Activated T-cell treated with anti-CD3 and anti-CD28 coated beads, Interleukin-2, amount 50 U/mL, for 72 hours (primary cell): ENCODE results near the gene SEMA7A. TPM values are rescaled to one million over a fixed set of nuclear protein-coding genes. Genes with fewer than 3 reads are reported as not detected.
"Not testable (repeated sequence)": the region's sequence is repeated elsewhere in the genome, so short reads cannot be mapped to it uniquely, and the experiment has no call there.

Experiments used
- ATAC-seq, 2 donors: fragments of 150-1000 bp; cut with Tn5 transposase; replicated peaks in 1 of 2; 2 replicates each; pipeline ENCODE4 v1.10.0; 2021; ENCODE audit warnings: moderate library complexity in 2 of 2, mild to moderate bottlenecking in 1 of 2
- DNase-seq, 2 donors: peaks; one replicate each; pipeline ENCODE4 v3.0.0; 2021 to 2022; ENCODE audit warnings: mixed read lengths in 1 of 2
- H3K27ac Mint-ChIP-seq: one replicate; pipeline ENCODE4 v1.8.0; 2022; ENCODE audit warnings: mild to moderate bottlenecking, moderate library complexity, mixed read lengths
- H3K27me3 Mint-ChIP-seq: one replicate; pipeline ENCODE4 v1.8.0; 2022; ENCODE audit warnings: low read depth, mixed read lengths
- H3K36me3 Mint-ChIP-seq, 2 donors: one replicate each; pipeline ENCODE4 v1.8.0; 2022; ENCODE audit warnings: mixed read lengths in 2 of 2, mild to moderate bottlenecking in 1 of 2; ENCODE audit not compliant: insufficient read depth in 2 of 2
- H3K4me1 Mint-ChIP-seq: one replicate; pipeline ENCODE4 v1.8.0; 2022; ENCODE audit warnings: low read depth, mixed read lengths
- H3K4me3 Mint-ChIP-seq, 2 donors: one replicate each; pipeline ENCODE4 v1.8.0; 2022; ENCODE audit warnings: mild to moderate bottlenecking in 2 of 2, mixed read lengths in 2 of 2, moderate library complexity in 2 of 2
- H3K9me3 Mint-ChIP-seq, 2 donors: one replicate each; pipeline ENCODE4 v1.8.0; 2022; ENCODE audit warnings: mixed read lengths in 2 of 2
- total RNA-seq, 2 donors: library from RNA; stranded (reverse); gene quantifications; one replicate each; pipeline ENCODE4 v1.2.3, GENCODE V29; 2022

The SEMA7A gene
- total RNA-seq, 2 donors from 2014 or later: 46.7 to 57.1 TPM

DNA sequence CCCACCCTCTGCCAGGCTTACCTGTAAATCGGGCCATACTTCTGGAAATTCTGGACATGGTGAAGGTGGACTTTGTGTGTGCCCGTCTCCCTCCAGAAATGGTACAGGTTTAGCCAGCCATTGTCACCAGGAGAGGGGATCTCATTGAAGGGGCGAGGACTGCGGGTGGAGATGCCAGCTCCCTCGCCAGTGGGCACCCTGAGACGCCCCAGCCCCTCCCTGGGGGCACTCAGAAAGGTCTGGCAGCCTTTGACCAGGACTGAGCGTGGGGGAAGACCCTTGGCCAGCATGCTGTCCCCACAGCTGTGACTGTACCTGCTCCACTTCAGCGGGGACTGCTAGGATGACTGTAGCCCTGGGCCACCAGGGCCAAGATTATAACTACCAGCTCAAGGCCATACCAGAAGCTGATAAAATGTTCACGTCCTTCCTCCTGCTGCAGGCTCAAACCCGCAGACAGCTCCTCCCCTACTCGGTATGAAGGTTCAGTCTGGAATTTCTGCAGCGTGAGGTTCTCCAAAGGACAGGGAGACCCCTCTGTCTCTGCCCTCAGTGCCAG, 66.4 kb downstream of the SEMA7A start, which contains the start of gene CYP11A1:
Gene CYP11A1, minus strand, starts transcription at position 351 of the 559 bp plus-strand sequence. Its CDS starts 61 bp downstream, at position 290.
- DNase-seq (no peak), ATAC-seq (no peak)
- no peaks in the 10 kb centered on the region for H3K9me3 Mint-ChIP-seq
- peaks cover 41% of the 10 kb centered on the region for H3K27me3 Mint-ChIP-seq
- H3K4me3 Mint-ChIP-seq: peak within 1 kb of the TSS; percentile 20 to 66
- no peaks in the 10 kb centered on the region for H3K36me3 Mint-ChIP-seq
- H3K27ac Mint-ChIP-seq: no peak within 1 kb of the TSS
- peaks cover 4% of the 10 kb centered on the region for H3K4me1 Mint-ChIP-seq

DNA sequence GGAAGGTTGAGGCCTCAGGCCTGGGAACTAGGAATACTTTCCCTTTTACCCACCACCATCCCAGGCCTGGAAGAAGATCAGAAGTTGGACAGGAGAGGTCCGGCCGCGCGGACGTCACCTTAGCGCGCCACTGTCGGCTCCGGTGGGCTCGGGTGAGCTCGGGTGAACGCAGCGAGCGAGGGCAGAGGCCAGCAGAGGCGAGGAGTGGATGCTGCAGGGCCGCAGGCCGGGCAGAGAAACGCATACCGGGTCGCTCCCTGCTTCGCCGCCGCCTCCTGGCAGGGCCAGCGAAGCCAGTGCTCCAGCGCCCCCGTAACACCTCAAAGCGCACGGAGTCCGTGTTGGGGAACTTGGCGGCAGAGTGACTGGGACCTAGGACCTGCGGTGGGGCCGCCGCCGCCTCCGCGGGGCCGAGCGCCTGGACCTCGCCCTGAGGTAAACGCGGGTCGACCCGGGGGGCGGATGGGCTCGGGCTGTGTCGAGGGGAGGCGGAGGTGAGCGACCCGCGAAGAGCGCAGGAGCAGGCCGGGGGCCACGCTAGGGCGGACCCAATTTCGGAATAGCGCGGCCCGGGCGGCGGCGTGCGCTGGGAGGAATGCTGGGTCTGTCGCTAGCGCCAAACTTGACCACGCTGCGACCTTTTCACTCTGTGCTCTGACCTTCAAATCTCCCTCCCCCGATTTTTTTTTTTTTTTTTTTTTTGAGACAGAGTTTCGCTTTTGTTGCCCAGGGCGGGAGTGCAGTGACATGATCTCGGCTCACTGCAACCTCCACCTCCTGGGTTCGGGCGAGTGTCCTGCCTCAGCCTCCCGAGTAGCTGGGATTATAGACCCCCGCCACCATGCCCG, 67.9 kb downstream of the SEMA7A start:
- no peaks in the 10 kb centered on the region for H3K9me3 Mint-ChIP-seq
- H3K4me3 Mint-ChIP-seq: peak overlapping the region; percentile 60 to 81
- H3K4me1 Mint-ChIP-seq: peaks cover 4% of the 10 kb centered on the region
- H3K36me3 Mint-ChIP-seq: no peaks in the 10 kb centered on the region
- no peak overlapping the region for H3K27ac Mint-ChIP-seq
- ATAC-seq (peak; percentile 65 to 67), DNase-seq (peak in 1 of 2 donors; percentile 24)
- peaks cover 41% of the 10 kb centered on the region for H3K27me3 Mint-ChIP-seq

DNA sequence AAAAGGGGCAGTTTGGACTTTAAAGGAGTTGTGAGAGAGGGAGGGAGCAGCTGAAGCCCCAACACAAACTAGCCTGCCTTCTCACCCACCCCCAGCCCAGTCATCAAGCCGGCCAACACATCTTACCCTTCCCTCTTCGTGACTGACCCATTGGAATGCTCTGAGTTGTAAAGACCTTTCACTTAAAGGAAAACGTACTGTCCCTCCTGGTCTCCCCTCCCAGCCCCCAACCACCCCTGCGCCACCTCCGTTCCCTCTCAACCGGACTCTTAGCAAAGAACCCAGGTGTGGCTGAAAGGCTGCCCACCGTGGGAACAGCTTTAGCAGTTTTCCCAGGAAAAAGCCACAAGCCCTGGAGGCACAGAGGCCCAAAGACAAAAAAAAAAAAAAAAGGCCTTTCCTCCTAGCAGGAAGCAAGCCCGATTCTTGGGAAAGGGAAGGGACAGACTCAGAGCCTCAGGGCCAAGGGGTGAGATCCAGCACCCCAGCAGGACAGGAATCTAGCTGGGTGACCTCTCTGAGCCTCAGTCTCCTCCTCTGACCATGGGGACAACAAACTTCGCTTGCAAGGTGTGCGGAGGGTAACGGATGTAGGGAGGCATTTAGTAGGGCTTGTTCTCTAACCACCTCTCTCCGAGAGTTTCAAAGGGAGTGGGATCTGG, 68.7 kb downstream of the SEMA7A start:
- ATAC-seq (no peak), DNase-seq (no peak)
- peaks cover 4% of the 10 kb centered on the region for H3K4me1 Mint-ChIP-seq
- H3K36me3 Mint-ChIP-seq: no peaks in the 10 kb centered on the region
- H3K27ac Mint-ChIP-seq: no peak overlapping the region
- peak overlapping the region; percentile 60 to 81 for H3K4me3 Mint-ChIP-seq
- H3K27me3 Mint-ChIP-seq: peaks cover 34% of the 10 kb centered on the region
- no peaks in the 10 kb centered on the region for H3K9me3 Mint-ChIP-seq

DNA sequence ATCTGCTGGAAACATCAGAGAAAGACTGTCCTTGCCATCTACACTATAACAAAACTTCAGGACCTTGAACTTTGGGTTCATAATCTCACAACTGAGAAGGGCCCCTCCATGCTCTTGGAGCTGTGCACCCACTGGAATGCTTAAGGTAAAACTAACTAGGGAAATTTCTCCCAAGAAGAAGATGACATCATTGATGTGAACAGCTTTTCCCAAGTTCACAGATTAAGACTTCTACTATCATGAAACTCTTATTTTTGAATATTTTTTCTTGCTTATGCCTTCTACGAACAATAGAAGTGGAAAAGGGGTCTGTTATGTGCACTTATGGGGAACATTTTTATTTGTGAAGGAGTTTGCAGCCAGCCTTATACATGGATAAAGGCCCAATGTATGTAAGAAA, 71.3 kb downstream of the SEMA7A start:
- no peak overlapping the region for H3K4me3 Mint-ChIP-seq
- no peaks in the 10 kb centered on the region for H3K36me3 Mint-ChIP-seq
- peaks cover 28% of the 10 kb centered on the region for H3K27me3 Mint-ChIP-seq
- no peak overlapping the region for H3K27ac Mint-ChIP-seq
- no peaks in the 10 kb centered on the region for H3K9me3 Mint-ChIP-seq
- no peak for ATAC-seq
- H3K4me1 Mint-ChIP-seq: peaks cover 4% of the 10 kb centered on the region
- no peak for DNase-seq

DNA sequence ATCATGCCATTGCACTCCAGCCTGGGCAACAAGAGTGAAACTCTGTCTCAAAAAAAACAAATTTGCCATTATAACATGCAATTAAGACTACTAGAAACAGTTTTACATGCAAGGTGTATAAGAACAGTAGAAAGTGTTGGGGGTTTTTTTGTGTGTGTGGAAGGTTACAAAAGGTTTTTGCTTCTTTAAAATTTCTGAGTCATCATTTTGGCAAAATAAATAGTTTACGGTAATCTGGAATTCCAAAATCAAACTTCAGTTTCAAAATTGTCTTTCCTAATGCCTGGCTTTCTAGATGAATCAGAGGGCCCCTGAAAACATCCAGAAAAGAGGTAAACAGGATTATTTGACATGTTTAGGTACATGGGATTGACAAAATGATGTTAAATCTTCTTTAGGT, 72.9 kb downstream of the SEMA7A start:
- H3K9me3 Mint-ChIP-seq, DNase-seq, H3K4me3 Mint-ChIP-seq, H3K27ac Mint-ChIP-seq, ATAC-seq, H3K36me3 Mint-ChIP-seq, H3K4me1 Mint-ChIP-seq: not testable (repeated sequence)
- H3K27me3 Mint-ChIP-seq: peaks cover 20% of the 10 kb centered on the region

DNA sequence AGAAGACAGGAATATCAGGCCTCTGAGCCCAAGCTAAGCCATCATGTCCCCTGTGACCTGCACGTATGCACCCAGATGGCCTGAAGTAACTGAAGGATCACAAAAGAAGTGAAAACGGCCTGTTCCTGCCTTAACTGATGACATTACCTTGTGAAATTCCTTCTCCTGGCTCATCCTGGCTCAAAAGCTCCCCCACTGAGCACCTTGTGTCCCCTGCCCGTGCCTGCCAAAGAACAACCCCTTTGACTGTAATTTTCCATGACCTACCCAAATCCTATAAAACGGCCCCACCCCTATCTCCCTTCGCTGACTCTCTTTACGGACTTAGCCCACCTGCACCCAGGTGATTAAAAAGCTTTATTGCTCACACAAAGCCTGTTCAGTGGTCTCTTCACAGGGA, 74.4 kb downstream of the SEMA7A start:
- peaks cover 19% of the 10 kb centered on the region for H3K27me3 Mint-ChIP-seq
- H3K27ac Mint-ChIP-seq, DNase-seq, ATAC-seq, H3K4me3 Mint-ChIP-seq, H3K9me3 Mint-ChIP-seq, H3K36me3 Mint-ChIP-seq, H3K4me1 Mint-ChIP-seq: not testable (repeated sequence)

Other genes with a start within 250 kb of the SEMA7A start
- gene STRA6, start 231.2 kb downstream of the SEMA7A start, total RNA-seq: under 1 TPM; 0.43 to 0.46 TPM
- gene CCDC33, start 197.6 kb downstream of the SEMA7A start, total RNA-seq: not detected
- under 1 TPM; 0.21 to 0.26 TPM for gene CYP11A1, start 66.3 kb downstream of the SEMA7A start, total RNA-seq
- gene UBL7, start 27.2 kb upstream of the SEMA7A start, total RNA-seq: 10 to 100 TPM; 47.8 to 55.1 TPM
- gene ARID3B, start 107.3 kb upstream of the SEMA7A start, total RNA-seq: 10 to 100 TPM; 47.6 to 53.8 TPM
- 100 to 1,000 TPM; 116 to 120 TPM for gene CLK3, start 181.9 kb upstream of the SEMA7A start, total RNA-seq